ENCODE results near the gene GAS2L2. TPM values are rescaled to one million over a fixed set of nuclear protein-coding genes. Genes with fewer than 3 reads are reported as not detected.

GAS2L2 gene
- total RNA-seq, 4 donors from 2014 or later: 0.15 to 0.75 TPM; not detected in 2

GRCh38 chr17:35700150-35700549 lies 52.9 kb downstream of the GAS2L2 start:
- peaks cover 0 to 10% of the 10 kb centered on the region in 2 donors for H3K4me1 ChIP-seq
- TF ChIP-seq CTCF (IDR thresholded peaks at IDR 0.05 in 4 of 5, conservative IDR thresholded peaks at IDR 0.05 in 1 of 5): no peak
- TF ChIP-seq POLR2A (IDR thresholded peaks at IDR 0.05): no peak
- no peak overlapping the region for H3K4me3 ChIP-seq
- no peaks in the 10 kb centered on the region for H3K9me3 ChIP-seq
- no peaks in the 10 kb centered on the region for H3K27me3 ChIP-seq
- DNase-seq: no peak
- in situ Hi-C loops (cut with MboI; ENCODE audit: low sequenced_read_pairs in 4 of 4): no loop called here
- intact Hi-C loops (cut with DNase I; ENCODE audit: low total_unique reads): no loop called here
- no peak for ATAC-seq
- no peak overlapping the region for H3K27ac ChIP-seq
- peaks cover 0 to 7% of the 10 kb centered on the region in 2 donors for H3K36me3 ChIP-seq

- H3K27ac ChIP-seq: no peak overlapping the region
- ATAC-seq (no peak), DNase-seq (no peak)
- TF ChIP-seq POLR2A (IDR thresholded peaks at IDR 0.05) (no peak), CTCF (IDR thresholded peaks at IDR 0.05 in 4 of 5, conservative IDR thresholded peaks at IDR 0.05 in 1 of 5) (no peak)
- intact Hi-C loops (cut with DNase I; ENCODE audit: low total_unique reads) (loop anchor here (5.0 kb wide), 1 partner anchor 34 kb away; the partner anchor contains the start of gene RASL10B), in situ Hi-C loops (cut with MboI; ENCODE audit: low sequenced_read_pairs in 4 of 4) (no loop called here)
- H3K9me3 ChIP-seq: no peaks in the 10 kb centered on the region
- H3K4me3 ChIP-seq: no peak overlapping the region
- H3K27me3 ChIP-seq: no peaks in the 10 kb centered on the region
- H3K4me1 ChIP-seq: peaks cover 0 to 15% of the 10 kb centered on the region in 2 donors
- H3K36me3 ChIP-seq: peaks cover 0 to 15% of the 10 kb centered on the region in 2 donors
These were observed 54.2 kb downstream of the GAS2L2 start for GRCh38 chr17:35698800-35699199.

- in situ Hi-C loops (cut with MboI; ENCODE audit: low sequenced_read_pairs in 4 of 4): no loop called here
- TF ChIP-seq CTCF (IDR thresholded peaks at IDR 0.05 in 4 of 5, conservative IDR thresholded peaks at IDR 0.05 in 1 of 5) (no peak), POLR2A (IDR thresholded peaks at IDR 0.05) (no peak)
- Histone ChIP-seq H3K9me3 (no peaks in the 10 kb centered on the region), H3K4me3 (no peak overlapping the region), H3K4me1 (peaks cover 0 to 15% of the 10 kb centered on the region in 2 donors), H3K27ac (no peak overlapping the region), H3K36me3 (peaks cover 0 to 27% of the 10 kb centered on the region in 2 donors), H3K27me3 (no peaks in the 10 kb centered on the region)
- DNase-seq: no peak
- ATAC-seq: no peak
- intact Hi-C loops (cut with DNase I; ENCODE audit: low total_unique reads): loop anchor here (5.0 kb wide), 1 partner anchor 37 kb away; the partner anchor contains the start of gene RASL10B
These were observed 57.4 kb downstream of the GAS2L2 start for GRCh38 chr17:35695613-35696012.

- in situ Hi-C loops (cut with MboI; ENCODE audit: low sequenced_read_pairs in 4 of 4): no loop called here
- no peak for ATAC-seq
- no peak overlapping the region for H3K4me3 ChIP-seq
- no peaks in the 10 kb centered on the region for H3K27me3 ChIP-seq
- no peak for DNase-seq
- no peak for TF ChIP-seq CTCF (IDR thresholded peaks at IDR 0.05 in 4 of 5, conservative IDR thresholded peaks at IDR 0.05 in 1 of 5)
- H3K36me3 ChIP-seq: peaks cover 0 to 34% of the 10 kb centered on the region in 2 donors
- intact Hi-C loops (cut with DNase I; ENCODE audit: low total_unique reads): loop anchor here (5.0 kb wide), 1 partner anchor 37 kb away; the partner anchor contains the start of gene RASL10B
- peaks cover 0 to 15% of the 10 kb centered on the region in 2 donors for H3K4me1 ChIP-seq
- no peak overlapping the region for H3K27ac ChIP-seq
- H3K9me3 ChIP-seq: no peaks in the 10 kb centered on the region
These were observed 58.1 kb downstream of the GAS2L2 start for GRCh38 chr17:35694906-35695305.

Other genes starting within 250 kb of the GAS2L2 start
- gene SLFN12L, start 215.6 kb downstream of the GAS2L2 start, total RNA-seq: under 1 TPM in 3 of 4 donors, not detected in 1; 0.10 to 0.31 (median 0.15) TPM
- gene SLFN14, start 192.4 kb downstream of the GAS2L2 start, total RNA-seq: not detected
- 10 to 100 TPM in 1 of 4 donors, 1 to 10 TPM in 3; 4.4 to 14.2 (median 6.2) TPM for gene PEX12, start 174.7 kb downstream of the GAS2L2 start, total RNA-seq
- 10 to 100 TPM; 31.3 to 48.7 (median 38.1) TPM for gene AP2B1, start 165.9 kb downstream of the GAS2L2 start, total RNA-seq
- gene RASL10B, start 21.6 kb downstream of the GAS2L2 start, total RNA-seq: 10 to 100 TPM in 2 of 4 donors, 1 to 10 TPM in 2; 4.7 to 13.8 (median 10.0) TPM
- gene C17orf50, start 7.6 kb upstream of the GAS2L2 start, total RNA-seq: not detected
- 10 to 100 TPM in 1 of 4 donors, 1 to 10 TPM in 3; 3.1 to 10.3 (median 5.9) TPM for gene MMP28, start 42.4 kb upstream of the GAS2L2 start, total RNA-seq
- gene TAF15, start 56.2 kb upstream of the GAS2L2 start, total RNA-seq: 10 to 100 TPM; 25.2 to 39.5 (median 31.6) TPM
- gene HEATR9, start 115.7 kb upstream of the GAS2L2 start, total RNA-seq: not detected
- 1 to 10 TPM in 3 of 4 donors, under 1 TPM in 1; 0.55 to 2.1 (median 1.8) TPM for gene CCL5, start 127.1 kb upstream of the GAS2L2 start, total RNA-seq
- not detected for gene RDM1, start 177.5 kb upstream of the GAS2L2 start, total RNA-seq
- not detected for gene LYZL6, start 190.5 kb upstream of the GAS2L2 start, total RNA-seq
- under 1 TPM in 1 of 4 donors, not detected in 3; 0.33 TPM for gene CCL16, start 228.3 kb upstream of the GAS2L2 start, total RNA-seq
- 10 to 100 TPM in 2 of 4 donors, 1 to 10 TPM in 2; 4.9 to 25.9 (median 12.1) TPM for gene CCL14, start 233.5 kb upstream of the GAS2L2 start, total RNA-seq
- gene CCL15, start 248.3 kb upstream of the GAS2L2 start, total RNA-seq: not detected